Raji (cell line): ENCODE results near the gene SETBP1.

ENCODE experiments used
- POLR2A ChIP-seq: IDR thresholded peaks from 2 replicates; pipeline ENCODE4 v1.6.1; 2011; ENCODE audit warnings: low read depth, low read length, control low read depth; ENCODE audit not compliant: insufficient read depth

The SETBP1 gene

DNA sequence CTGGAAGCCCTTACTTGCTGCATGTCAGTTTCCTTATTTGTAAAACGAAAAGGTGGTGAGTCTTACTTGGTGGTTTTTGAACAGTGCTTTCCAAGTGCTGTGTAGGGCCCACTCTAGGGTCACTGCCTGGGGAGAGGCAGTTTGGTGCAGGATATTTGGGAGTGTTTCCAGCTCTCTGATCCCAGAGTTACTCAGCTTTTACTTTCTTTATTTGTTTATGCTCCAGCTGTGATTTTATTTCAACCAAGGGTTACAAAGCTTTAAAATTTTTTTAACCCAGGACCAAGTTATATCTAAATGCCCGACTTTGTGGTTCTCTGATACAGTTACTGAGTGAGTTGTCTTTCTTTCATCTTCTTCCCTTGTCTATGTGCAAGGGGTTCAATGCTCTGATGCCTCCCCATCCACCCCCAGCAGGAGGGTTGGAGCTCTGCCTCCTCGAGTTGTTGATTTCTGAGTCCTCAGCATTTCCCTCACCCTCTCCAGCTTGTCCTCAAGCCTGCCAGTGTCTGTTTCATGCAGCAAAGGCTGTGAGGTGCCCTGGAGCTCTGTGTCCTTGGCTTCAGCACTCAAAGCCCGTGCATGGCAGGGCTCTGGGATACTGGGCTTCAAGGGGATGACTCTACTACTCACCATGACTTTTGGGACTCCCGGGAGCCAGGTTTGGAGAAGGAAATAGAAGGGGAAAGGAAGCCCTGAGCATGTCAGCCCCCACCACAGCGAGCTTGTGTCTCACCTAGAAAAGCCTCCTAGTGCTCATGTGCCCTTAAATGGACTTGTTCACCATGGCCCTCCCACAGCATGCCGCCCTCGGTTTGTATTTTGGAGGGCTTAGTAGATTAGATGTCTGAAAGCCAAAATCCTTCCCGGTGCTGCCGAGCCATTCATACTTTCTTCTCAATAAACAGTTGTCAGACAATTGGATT is 236.8 kb downstream of the SETBP1 start:
- TF ChIP-seq POLR2A, result no peak

DNA sequence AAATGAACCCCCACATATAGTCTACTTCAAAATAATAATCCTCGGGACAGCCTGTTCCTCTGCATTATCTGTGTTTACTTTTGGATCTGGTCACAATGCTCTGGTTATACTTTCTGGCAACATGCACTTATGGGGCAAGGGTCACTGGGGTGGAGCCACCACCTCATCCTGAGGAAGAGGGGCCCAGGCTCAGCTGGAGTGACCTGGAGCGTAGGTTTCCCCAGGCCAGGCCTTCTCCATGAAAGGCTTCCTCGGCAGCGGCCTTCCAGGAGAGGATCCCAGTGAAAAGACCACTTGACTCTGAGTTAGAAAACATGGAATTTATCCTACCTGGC is 237.4 kb downstream of the SETBP1 start:
- no peak for TF ChIP-seq POLR2A

DNA sequence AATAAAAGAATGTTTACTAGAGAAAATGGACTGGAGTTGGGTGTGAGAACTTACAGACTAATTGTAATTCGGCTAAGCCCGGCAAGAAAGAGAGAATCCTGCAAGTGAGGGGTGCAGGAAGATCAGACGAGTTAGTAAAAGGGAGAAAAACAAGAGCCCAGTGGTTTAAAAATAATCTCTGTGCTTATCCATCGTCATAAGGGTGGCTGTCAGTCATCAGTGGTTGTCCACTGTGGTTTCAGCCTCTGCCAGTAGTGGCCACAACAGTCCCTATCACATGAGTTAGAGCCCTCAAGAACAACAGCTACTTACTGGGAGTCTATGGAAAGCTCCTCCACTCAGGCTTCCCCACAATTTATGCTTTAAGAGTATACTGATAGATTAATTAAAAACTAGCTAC is 239.8 kb downstream of the SETBP1 start:
- no peak for TF ChIP-seq POLR2A

DNA sequence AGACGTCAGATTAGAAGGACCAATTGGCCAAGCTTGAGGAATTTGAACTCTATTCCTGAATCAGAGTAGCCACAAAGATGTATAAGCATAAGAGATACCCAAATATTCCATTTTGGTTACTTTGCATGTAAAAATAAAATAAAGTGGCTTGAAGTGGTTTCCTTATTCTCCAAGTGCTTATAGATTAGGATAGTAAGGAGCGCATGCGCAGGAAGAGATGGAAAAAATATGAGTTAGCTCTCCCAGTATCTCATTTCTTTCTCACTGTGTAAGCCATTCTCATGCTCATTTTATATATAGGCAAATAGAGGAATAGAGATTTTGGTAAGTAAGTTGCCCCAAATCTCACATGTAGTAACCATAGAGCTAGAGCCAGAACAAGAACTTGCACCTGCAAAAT is 241.3 kb downstream of the SETBP1 start:
- TF ChIP-seq POLR2A, result no peak

DNA sequence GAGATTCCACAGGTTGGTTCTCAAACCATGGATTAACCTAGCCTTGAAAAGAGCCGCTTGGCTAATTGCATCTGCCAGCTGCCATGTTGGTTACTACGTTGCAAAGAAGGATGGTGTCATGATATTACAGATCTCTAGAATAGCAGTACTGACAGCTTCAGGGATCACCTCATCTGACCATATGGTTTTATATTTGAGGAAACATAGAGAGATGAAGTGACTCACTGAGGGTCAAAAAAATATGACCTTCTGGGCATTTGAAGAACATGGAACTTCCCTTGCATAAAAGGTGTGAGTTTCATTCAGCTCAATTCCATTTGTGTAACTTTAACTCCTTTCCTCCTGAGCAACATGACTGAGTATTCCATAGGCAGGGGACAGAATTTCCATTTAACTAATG is 242.3 kb downstream of the SETBP1 start:
- no peak for TF ChIP-seq POLR2A

DNA sequence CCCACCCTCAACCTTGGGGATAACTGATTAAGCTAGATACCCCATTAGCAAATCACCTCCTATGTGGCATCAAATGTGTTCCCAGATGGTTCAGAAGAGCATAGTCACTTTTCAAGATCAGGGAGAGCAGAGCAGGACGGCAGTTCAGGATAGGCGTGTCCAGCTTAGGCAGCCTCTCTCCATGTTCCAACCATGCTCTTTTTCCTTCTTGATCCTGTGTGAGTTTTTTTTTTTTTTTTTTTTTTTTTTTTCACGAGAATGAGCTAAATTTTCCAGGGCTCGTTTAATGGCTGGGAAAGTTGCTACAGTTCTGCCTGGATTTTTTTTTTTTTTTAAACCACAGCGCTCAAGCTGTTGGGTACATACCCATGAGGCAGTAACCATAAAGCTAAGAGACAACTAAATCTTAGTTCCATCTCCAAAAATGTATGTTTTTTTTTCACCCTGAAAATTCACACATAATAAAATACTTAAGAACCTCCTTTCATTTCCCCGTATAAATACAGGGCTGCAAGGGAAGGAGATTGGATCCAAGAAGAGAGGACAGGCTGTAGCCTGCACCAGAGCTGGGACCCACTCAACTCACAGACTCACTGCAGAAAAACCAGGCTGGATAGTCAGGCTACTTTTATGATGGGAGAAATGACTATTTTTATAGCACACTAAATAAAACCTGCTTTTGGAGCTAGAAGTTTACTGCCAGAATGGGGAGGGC is 244.3 kb downstream of the SETBP1 start:
- TF ChIP-seq POLR2A, result no peak

DNA sequence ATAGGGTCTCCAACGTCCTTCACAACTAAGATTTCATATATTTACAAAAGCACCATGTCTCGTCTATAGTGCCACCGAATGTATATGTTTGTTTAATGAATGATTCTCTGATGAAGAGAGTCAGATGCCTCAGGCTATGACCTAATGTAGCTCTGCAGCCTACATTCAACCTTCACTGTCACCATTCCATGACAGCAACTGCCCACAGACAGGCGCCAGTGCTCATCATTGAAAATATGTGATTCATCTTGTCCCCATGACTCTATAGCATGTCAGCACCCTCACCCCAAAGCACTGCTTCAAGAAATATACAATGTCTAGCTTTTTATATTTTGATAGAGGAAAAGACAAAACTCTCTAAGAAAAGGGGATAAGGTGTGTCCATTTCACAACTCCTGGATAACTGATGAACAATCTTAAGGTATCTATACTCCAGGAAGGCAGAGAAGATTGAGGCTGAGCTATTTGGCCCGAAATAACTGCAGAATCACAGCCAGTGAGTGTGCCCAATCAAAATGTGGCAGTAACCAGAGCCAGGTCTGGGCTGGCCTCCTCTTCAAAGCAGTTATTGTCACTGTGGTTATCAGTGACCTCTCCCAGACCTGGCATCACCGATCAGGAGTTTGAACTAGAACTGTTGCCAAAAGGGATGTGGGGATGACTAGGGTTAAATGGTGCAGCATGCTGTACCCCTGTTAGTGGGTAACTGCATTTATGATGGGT is 246.6 kb downstream of the SETBP1 start:
- no peak for TF ChIP-seq POLR2A

DNA sequence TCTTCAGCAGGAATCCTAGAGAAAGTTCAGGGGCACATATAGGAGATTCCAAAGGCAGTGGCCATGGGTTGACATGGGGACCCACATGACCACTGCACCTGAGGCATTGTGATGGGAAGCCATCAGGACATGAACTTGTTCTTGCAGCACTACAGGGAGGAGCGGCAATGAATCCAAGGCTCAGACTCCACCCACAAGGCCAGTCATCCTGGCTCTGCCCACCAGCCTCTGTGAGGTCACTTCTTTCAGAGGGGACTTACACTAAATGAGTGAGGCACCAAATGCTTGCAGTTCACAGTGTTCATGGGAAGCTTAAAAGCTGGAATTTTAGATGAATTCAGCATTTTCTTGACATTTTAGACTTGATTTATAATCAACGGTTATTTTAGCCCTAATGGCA is 254.2 kb downstream of the SETBP1 start:
- TF ChIP-seq POLR2A, result no peak

DNA sequence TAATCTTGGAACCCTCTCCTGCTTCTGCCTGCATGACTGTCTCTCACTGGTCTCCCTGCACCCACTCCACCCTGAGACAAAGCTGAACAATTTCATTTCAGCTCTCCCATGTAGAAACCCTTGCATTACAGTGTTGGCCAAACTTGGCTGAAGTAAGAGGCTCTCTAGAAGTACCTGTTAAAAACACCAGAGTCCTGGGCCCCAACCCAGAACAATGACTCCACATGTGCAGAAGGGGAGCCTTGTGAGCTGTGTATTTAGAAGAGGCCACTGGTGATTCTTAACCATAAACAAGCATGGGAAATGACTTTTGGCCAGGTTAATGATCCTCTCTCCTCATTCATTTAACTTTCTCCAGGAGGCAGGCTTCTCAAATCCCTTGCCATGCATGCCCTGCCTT is 254.8 kb downstream of the SETBP1 start:
- no peak for TF ChIP-seq POLR2A

DNA sequence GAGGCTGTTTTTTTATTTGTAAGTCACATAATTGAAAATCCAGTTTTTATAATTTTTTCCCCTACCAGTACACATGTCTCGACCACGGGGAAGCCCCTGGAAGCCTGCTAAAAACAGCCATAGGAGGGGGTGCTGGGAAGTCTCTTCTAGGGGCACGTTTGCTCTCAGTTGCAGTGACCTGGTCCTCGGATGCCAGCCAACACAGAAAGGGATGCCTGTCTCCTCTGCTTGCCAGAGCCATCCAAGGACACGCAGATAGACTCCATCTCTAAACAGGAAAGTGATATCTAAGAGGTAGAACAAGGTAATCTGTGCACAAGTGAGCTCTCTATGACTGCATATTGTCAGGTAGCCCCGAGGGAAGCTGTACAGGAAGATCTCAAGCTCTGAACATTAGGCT is 255.8 kb downstream of the SETBP1 start:
- TF ChIP-seq POLR2A, result no peak

DNA sequence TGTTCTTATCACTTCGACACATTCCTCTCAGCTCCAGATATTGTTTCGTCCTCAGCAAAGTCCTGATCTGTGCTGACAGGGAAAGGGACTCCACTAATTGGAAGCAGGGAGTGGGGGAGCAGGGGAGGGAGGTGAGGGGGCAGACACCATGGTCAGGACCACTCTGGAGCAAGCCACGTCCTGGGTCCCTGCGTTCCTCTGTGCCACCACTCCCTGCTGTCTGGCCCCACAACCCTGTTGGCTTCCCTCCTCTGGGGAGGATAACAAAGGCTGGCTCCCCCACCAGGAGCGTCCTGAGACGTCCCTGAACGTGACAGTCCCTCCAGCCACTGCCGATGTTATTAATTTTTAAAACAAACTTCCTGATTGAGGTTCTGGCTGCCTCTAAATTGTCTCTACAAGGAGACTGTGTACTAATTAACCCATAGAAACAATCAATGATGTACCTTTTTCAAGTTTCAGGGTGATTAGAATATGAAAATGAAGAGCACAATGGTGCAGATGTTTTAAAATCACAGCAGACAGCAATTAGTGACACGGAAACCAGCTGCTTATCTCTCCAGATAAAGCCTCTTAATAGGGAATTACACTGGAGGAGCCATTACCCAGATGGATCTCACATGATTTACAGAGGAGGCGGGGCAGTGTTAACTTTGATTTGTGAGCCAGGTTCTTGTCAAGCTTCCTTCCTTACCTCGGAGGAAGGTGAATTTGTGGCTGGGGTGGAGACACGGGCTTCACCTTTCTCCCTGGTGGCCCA is 257.5 kb downstream of the SETBP1 start:
- TF ChIP-seq POLR2A, result no peak

DNA sequence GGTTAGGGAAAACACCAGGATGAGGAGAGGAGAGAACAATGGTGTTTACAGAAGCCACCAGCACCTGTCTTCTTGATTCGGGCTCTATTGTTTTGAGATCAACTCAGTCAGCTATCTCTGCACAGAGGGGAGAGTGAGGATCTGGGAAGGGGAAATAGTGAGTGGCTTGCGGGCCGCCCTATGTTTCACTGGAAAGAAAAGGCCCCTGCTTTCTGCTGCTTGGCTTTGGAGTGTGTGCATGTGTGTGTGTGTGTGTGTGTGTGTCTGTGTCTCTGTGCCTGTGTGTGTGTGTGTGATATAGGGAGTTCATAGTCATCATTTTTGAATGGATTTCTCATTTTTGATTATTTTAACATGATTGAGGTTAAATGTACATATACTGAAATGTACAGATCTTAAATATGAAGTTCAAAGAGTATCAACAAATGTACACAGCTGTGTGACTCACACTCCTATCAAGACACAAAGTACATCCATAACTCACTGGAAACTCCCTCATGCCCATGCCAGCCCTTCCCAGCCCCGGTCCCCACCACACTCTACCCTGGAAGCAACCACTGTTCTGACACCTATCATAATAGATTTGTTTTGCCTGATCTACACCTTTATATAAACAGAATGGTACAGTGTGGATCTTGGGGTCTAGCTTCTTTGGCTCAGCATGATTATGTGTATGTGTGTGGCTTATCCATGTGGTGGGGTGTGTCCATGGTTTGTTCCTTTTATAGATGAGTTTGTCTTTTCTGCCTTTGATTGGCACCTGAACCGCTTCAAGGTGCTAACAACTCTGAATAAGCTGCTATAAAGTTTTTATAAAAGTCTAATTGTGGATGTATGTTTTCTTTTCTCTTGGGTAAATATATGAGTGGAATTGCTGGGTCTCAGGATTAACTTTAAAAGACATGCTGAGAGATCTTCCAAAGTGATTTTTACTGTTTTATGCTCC is 258.3 kb downstream of the SETBP1 start:
- no peak for TF ChIP-seq POLR2A

DNA sequence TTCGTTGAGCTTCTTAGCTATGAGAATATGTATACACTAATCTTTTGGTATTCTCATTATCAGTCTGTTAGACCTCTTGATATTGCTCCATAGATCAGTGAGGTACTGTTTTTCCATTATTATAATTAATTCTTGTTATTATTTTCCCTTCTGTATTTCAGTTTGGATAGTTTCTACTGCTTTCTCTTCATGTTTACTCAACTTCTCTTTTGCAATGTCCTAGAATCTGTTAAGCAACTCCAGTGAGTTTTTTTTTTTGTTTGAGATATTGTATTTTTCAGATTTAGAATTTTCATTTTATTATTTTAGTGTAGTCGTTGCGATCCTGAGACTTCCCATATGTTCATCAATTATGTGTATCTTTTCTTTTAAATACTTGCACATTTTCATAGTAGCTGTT is 260.8 kb downstream of the SETBP1 start:
- no peak for TF ChIP-seq POLR2A

DNA sequence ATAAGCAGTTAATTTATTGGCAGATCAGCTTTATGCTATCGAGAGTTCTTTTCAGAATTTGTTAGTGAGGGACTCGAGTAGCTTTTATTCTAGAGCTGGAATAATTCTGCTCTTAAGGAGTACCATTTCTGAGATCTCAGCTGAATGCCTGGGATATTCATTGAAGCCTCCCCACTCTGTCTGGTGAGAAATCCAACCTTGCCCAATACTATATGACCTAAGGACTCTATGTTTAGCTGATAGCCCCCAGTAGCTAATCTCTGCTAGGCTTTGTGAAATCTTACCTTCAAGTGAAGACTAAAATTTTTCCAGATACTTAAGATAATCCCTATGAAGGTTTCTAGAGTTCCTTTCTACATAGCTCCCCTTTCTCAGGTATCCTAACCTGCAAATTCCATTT is 261.4 kb downstream of the SETBP1 start:
- no peak for TF ChIP-seq POLR2A

DNA sequence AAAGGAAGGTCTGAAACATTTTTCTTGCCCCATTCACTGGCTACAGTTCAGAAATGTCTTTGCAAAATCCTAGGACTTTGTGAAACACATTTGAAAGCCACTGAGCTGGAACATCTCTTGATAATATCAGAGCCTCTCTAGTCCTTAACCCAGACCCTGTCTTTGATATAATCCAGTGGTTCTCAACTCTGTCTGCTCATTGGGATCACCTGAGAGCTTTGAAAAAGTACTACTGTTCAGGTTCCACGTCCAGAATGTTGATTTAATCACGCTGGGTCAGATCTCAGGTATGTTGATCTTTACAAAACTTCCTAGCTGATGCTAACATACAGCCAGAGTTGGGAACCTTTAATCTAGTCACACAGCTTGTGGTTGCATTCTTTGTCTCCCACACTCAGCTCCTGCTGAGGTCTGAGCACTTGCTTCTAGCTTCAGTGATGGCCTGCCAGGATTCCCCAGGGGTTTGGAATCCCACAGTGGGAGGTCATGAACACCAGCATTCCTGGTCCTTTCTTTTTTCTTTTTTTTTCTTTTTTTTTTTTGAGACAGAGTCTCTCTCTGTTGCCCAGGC is 262.7 kb downstream of the SETBP1 start:
- TF ChIP-seq POLR2A, result no peak
